Stimulated activated CD4-positive, alpha-beta T cell treated with anti-CD3 and anti-CD28 coated beads, Interleukin-1b, Interleukin-23, amount 100 ng/mL, for 48 hours (primary cell): ENCODE data around the gene RAB1B.
"Not testable (repeated sequence)": the region's sequence is repeated elsewhere in the genome, so short reads cannot be mapped to it uniquely, and the experiment has no call there.

ENCODE experiments used
- DNase-seq: peaks from one replicate; pipeline ENCODE4 v3.0.0-alpha.2; 2020

RAB1B gene

GRCh38 chr11:66239998-66240780 lies 28.2 kb upstream of the RAB1B start:
- no peak for DNase-seq

GRCh38 chr11:66240781-66241136 lies 27.7 kb upstream of the RAB1B start:
- no peak for DNase-seq

DNA sequence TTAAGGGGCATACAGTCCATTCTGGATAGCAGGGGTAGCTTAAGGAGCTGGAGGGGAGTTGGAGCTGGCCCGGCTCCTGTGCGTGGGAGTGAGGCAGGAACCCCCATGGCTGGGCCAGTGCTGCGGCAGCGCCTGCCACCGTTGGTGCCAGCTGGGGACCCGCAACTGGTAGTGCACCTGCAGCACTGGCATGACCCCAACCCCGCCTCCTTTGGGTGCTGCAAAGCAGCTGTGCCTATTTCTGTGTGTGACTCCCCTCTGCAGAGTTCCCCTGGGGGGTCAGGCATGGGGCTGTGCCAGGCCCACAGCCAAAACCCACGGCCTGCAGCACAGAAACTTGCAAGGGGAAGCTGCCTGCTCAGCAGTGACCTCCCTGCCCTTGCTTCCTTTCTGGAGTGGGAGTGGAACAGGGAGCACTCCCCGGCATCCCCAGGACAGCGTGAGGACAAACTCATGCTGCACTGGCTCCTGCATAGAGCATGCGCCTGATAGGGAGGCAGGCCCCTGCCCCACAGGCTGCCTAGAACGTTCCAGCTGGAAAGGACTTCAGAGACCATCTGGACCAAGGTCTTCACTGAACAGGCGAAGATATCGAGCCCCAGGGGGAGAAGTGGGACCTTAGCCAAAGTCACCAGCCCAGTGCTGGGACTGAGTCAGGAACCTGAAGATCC lies 26.2 kb upstream of the RAB1B start:
- no peak for DNase-seq

- DNase-seq = no peak
These were observed 24.5 kb upstream of the RAB1B start for GRCh38 chr11:66243782-66244535.

DNA sequence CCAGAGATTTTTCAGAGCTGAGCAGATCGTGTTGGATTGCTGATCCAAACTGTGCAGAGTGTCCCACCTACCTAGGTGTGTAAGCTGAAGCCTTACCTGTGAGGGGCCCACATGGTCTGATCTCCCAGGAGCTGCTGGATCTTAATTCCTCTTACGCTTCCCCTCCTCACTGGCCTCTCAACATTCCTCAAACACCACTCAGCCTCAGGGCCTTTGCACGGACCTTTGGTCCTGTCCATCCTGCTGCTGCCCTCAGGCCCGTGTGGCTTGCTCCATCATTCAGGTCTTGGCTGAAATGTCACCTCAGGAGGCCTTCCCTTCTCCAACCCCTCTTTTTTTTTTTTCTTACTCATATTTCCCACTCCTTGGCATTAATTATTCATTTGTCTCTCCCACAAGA lies 21.1 kb upstream of the RAB1B start:
- no peak for DNase-seq

DNA sequence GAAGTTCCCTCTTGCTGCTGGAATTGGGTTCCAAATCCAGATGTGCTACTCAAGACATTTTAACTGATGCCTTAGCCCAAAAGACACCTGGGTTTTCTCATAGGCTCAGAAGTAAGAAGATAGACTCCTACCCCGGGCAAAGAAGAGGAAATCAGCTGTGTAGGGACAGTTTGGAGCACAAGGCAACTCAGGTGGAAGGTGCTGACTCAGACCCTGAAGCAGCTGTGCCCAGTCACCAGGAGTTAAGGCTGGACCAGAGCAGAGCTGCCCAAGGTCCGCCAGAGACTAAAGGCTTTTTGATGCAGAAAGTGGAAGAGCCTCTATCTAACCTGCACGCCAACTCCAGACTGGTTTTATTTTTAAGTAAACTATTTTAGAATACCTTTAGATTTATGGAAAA lies 20.6 kb upstream of the RAB1B start:
- no peak for DNase-seq

GRCh38 chr11:66248903-66249302 lies 19.5 kb upstream of the RAB1B start:
- DNase-seq = no peak

- no peak for DNase-seq
These were observed 16.6 kb upstream of the RAB1B start for GRCh38 chr11:66251809-66252208.

GRCh38 chr11:66253081-66253480 lies 15.4 kb upstream of the RAB1B start:
- DNase-seq = not testable (repeated sequence)

- no peak for DNase-seq
These were observed 10.0 kb upstream of the RAB1B start for GRCh38 chr11:66258473-66258893.

DNA sequence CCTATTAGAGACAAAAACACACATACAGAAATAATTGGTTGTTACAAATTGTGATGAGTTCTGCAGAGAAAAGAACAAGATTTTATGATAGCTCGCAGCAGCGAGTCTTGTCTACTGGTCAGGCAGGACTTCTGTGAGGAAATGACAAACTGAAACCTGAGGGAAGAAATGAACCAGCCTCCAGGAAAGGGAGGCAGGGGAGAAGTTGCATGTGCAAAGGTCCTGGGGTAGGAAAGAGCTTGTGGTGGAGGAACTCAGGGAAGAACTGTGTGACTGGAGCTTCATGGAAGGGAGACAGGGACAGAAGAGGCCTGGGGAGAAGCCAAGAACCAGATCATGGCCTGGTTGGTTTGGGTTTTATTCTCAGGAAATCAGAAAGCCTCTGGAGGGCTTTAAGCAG lies 9.2 kb upstream of the RAB1B start:
- DNase-seq = no peak

DNA sequence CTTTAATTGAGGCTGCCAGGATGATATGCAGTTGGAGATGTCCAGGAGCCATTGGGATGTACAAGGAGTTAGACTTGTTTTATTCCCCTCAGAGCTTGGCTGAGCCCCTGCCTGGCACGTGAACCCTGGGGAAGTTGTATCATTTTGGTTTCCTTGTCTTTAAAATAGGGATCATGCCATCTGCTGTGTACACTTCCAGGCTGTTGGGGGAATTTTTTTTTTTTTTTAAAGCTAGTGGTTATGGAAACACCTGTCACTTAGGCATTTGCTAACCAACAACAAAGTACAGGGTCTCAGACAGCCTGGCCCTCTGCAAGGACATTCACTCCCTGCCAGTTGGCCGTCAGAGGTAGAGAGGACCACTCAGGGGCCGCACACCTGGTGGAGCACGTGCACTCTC lies 8.5 kb upstream of the RAB1B start:
- DNase-seq = no peak

GRCh38 chr11:66261578-66261977 lies 6.9 kb upstream of the RAB1B start:
- no peak for DNase-seq

GRCh38 chr11:66262191-66262590 lies 6.2 kb upstream of the RAB1B start:
- DNase-seq = no peak

DNA sequence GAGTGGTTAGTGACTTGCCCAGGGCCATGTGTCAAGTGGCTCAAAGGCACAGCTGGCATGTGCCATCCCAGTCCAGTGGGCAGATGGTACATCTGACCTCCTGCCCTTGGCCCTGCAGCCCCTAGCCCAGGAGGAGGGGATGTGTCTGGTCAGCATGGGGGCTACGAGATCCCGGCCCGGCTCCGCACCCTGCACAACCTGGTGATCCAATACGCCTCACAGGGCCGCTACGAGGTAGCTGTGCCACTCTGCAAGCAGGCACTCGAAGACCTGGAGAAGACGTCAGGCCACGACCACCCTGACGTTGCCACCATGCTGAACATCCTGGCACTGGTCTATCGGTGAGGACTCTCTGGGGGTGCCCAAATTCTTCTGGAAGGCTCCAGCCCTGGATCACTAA lies 5.7 kb upstream of the RAB1B start:
- DNase-seq = no peak

DNA sequence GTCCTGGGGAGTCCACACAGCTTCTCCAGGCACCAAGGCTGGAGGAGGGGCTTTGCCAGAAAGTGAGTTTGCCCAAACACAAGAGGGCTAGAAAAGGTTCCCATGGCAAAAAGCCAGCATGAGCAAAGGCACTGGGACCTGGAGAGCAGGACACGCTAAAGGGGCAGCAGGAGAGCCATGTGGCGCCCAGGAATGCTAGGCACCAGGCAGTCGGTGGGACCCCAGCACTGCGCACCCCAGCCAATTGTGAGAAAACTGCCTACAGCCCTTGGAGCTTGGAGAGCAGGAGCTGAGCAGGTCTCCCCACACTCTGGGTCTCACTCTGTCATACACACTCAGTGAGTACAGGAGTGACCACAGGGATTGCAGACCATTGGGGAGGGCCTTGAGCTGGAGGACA lies 5.2 kb upstream of the RAB1B start:
- no peak for DNase-seq

GRCh38 chr11:66263785-66264184 lies 4.7 kb upstream of the RAB1B start:
- DNase-seq = no peak

DNA sequence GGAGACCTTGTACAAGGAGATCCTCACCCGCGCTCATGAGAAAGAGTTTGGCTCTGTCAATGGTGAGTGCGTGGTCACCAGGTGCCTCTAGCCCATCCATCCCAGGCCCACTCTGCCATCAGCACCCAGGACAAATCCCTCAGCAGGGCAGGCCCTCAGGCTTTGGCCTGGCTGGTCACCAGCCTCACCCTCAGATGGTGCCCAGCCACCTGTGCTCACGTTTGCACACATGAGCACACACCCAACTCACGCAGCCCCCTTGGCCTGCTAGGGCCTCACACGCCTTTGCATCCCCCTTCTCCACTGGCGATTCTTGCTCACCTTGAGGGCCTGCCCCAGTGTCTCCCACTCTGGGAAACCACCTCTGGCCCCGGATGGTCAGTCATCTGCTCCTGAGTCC lies 4.1 kb upstream of the RAB1B start:
- no peak for DNase-seq

DNA sequence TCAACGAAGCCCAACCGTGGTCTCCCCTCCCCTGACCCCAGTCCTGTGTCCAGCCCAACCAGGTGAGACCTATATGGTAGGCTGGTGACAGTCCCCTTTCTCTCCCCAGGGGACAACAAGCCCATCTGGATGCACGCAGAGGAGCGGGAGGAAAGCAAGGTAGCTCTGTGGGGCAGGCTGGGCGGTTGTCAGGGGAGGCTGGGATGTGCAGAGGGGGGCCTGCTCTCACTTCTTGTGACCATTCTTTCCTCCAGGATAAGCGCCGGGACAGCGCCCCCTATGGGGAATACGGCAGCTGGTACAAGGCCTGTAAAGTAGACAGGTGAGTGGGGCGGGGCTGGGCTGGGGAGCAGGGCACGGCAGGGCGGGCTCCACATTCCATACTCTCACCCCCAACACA lies 3.5 kb upstream of the RAB1B start:
- peak; percentile 49 for DNase-seq

DNA sequence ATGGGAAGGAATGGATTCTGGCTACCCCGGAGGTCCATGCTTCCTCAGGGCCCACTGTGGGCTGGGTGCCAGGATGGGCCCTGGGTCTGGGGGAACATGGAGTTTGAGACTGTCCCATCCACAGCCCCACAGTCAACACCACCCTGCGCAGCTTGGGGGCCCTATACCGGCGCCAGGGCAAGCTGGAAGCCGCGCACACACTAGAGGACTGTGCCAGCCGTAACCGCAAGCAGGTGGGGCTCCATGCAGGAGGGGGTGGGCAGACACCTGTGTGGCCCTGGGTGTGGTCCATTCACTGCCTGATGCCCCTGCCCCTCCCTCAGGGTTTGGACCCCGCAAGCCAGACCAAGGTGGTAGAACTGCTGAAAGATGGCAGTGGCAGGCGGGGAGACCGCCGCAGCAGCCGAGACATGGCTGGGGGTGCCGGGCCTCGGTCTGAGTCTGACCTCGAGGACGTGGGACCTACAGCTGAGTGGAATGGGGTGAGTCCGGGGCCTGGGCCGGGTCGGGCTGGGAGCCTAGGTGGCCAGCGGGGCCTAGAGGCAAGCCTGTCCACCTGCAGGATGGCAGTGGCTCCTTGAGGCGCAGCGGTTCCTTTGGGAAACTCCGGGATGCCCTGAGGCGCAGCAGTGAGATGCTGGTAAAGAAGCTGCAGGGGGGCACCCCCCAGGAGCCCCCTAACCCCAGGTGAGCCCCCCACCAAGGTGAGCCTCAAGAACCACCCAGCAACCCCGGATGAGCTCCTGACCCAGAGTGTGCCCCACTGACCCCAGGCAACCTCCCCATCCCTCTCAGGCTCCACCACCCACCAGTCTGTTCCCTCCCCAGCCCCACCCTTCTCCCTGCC lies 2.7 kb upstream of the RAB1B start:
- DNase-seq = no peak

DNA sequence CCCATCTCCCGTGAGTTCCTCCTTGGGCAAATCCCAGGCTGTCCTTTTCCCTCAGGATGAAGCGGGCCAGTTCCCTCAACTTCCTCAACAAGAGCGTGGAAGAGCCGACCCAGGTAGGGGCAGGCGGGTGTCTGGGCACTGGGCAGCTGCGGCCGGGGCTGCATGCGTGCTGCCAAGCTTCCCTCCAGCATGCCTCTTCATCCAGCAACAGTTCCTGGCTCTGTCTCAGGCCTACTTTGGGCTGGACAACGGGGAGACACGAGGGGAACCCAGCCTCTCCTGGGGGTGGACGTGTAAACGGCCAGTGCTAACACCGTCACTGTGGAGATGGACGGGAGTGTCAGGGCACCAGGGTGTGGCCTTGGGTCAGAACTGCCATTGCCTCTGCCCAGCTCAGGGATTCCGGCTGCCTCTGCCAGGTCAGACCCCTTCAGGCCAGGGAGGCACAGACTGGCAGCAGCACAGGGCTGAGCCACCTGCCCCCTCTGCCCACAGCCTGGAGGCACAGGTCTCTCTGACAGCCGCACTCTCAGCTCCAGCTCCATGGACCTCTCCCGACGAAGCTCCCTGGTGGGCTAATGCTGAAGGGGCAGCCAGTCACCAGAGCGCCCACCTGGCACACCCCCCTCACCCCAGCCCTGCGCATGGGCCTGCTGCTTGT lies 1.9 kb upstream of the RAB1B start:
- DNase-seq = no peak

- no peak for DNase-seq
These were observed 1.4 kb upstream of the RAB1B start for GRCh38 chr11:66267039-66267378.
